Vagina (tissue), 2 donors: ENCODE results near the gene WNK2.

Experiments used
- CTCF ChIP-seq, 3 experiments: fragments of 450-650 bp in 2 of 3; fragments of 200-600 bp in 1 of 3; sonication (generic) in 1 of 3; IDR thresholded peaks; one replicate each; pipeline ENCODE4 v1.5.1; 2017 to 2019; ENCODE audit warnings: antibody characterized with exemption in 3 of 3, mild to moderate bottlenecking in 2 of 3, moderate library complexity in 2 of 3
- POLR2A ChIP-seq, 2 donors: fragments of 450-650 bp; IDR thresholded peaks; one replicate each; pipeline ENCODE4 v1.6.1; 2017; ENCODE audit warnings: antibody characterized with exemption in 2 of 2, mild to moderate bottlenecking in 2 of 2, moderate library complexity in 2 of 2
- POLR2AphosphoS5 ChIP-seq, 2 donors: sonication (generic); formaldehyde crosslinking; IDR thresholded peaks; one replicate each; pipeline ENCODE4 v1.9.0; 2017; ENCODE audit warnings: antibody characterized with exemption in 2 of 2, mild to moderate bottlenecking in 2 of 2, low read depth in 1 of 2; ENCODE audit not compliant: insufficient read depth in 1 of 2

- TF ChIP-seq CTCF (IDR thresholded peaks at IDR 0.05): no peak
- no peak for TF ChIP-seq POLR2A (IDR thresholded peaks at IDR 0.05)
- TF ChIP-seq POLR2AphosphoS5 (IDR thresholded peaks at IDR 0.05; ENCODE audit: insufficient read depth in 1 of 2, low read depth in 1 of 2): no peak
Measured at GRCh38 chr9:93280661-93281259, 96.8 kb downstream of the WNK2 start.
